ENCODE measurements around the gene EPHA4.
A peak's percentile ranks its signal among the peaks of the same experiment; 100 is the strongest.
"Not testable (repeated sequence)": the region's sequence is repeated elsewhere in the genome, so short reads cannot be mapped to it uniquely, and the experiment has no call there.

The EPHA4 gene

GRCh38 chr2:221513232-221513631 lies 58.9 kb downstream of the EPHA4 start:
- DNase-seq (ENCODE audit: extremely low spot score, insufficient read length, low read depth) (no peak), FAIRE-seq (no peak)

GRCh38 chr2:221511325-221511724 lies 60.8 kb downstream of the EPHA4 start:
- DNase-seq (ENCODE audit: extremely low spot score, insufficient read length, low read depth): not testable (repeated sequence)
- peak; percentile 68 for FAIRE-seq

DNA sequence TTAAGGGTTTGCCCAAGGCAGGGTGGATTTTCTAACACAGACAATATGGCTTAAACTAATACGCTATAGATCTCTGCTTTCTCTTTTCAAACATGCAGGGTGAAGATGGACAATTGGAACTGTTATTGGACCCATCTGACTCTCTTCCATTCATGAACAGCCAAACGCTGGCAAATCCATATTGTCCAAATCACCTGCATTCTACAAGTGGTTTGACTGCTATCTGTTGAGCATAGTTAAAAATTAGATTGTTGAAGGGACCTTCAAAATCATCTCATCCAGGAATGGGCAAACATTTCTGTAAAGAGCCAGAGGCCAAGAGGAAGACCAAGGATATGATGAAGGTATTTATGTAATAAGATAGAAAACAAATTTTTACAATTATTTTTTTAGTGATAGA lies 65.6 kb downstream of the EPHA4 start:
- DNase-seq (ENCODE audit: extremely low spot score, insufficient read length, low read depth) (no peak), FAIRE-seq (no peak)

DNA sequence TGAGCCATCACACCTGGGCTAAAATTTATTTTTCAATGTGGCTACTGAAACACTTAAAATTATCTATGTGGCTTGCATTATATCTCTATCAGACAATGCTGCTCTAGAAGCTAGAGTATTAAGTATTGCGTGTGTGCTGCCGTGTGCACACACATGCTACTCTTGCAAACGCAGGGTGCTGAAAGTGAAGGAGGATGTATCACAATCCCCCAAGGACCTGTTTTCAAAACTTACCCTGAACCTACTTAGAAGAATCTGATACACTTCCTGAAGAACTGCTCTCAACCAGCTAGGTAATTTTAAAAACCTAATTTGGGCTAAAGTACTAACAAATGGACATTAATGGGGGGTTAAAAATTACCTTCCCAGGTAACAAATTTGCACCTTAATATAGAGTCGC lies 66.5 kb downstream of the EPHA4 start:
- FAIRE-seq (no peak), DNase-seq (ENCODE audit: extremely low spot score, insufficient read length, low read depth) (no peak)

DNA sequence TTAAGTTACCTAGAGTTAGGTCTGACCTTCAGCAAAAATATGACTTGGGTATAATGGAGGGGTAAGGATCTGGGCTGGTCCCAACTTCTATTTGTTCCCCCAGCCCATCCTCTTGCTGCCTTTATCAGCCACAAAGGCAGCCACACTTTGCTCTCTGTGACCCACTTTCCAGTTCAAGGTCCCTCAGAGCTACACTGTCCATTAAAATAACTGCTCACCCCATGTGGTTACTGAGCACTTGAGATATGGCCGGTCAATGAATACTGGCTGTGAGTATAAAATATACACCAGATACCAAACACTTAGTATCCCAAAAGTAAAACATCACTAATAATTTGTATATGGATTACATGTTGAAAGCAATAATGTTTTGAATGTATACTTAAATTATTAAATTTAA lies 67.2 kb downstream of the EPHA4 start:
- no peak for DNase-seq (ENCODE audit: extremely low spot score, insufficient read length, low read depth)
- no peak for FAIRE-seq

GRCh38 chr2:221503965-221504364 lies 68.1 kb downstream of the EPHA4 start:
- FAIRE-seq: no peak
- no peak for DNase-seq (ENCODE audit: extremely low spot score, insufficient read length, low read depth)

GRCh38 chr2:221502270-221503010 lies 69.7 kb downstream of the EPHA4 start:
- FAIRE-seq: no peak
- DNase-seq (ENCODE audit: extremely low spot score, insufficient read length, low read depth): no peak

GRCh38 chr2:221501883-221502269 lies 70.2 kb downstream of the EPHA4 start:
- DNase-seq (ENCODE audit: extremely low spot score, insufficient read length, low read depth): no peak
- FAIRE-seq: no peak

- no peak for FAIRE-seq
- DNase-seq (ENCODE audit: extremely low spot score, insufficient read length, low read depth): no peak
Observed at GRCh38 chr2:221501210-221501882, 70.8 kb downstream of the EPHA4 start.

DNA sequence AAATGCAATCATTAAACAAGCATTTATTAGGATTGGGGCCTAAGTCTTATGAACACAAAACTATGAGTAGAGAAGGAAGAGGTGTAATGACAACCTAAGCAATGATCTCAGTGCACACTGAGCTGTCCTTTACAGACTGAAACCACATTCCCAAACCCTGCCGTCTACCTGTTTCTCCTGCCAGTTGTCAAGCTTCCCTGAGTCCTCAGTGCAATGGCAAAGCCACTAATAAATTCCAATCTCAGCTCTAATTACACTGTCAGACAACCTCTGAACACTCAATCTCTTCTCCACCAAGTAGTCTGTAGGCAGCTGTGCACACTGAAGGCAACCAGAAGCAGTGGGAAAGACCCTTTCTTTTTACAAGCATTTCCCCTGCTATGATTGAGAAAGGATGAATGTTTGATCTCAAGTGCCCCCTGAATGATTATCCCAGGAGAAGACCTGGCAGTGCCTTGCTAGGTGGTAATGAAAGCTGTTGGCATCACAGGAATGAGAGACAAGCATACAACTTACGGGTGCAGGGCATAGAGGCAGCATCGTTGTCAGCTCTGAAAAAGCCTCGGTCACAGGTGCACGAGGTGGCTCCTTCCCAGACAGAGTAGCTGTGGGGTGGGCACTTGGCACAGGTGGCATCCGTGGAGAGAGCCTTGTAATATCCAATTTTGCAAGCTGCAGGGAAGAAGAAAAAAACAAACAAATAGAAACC lies 71.4 kb downstream of the EPHA4 start:
- no peak for DNase-seq (ENCODE audit: extremely low spot score, insufficient read length, low read depth)
- no peak for FAIRE-seq

- FAIRE-seq: no peak
Observed at GRCh38 chr2:221495731-221496130, 76.4 kb downstream of the EPHA4 start.

GRCh38 chr2:221494556-221494955 lies 77.5 kb downstream of the EPHA4 start:
- no peak for FAIRE-seq
- no peak for DNase-seq (ENCODE audit: extremely low spot score, insufficient read length, low read depth)

More at GRCh38 chr2:221495731-221496130, 76.4 kb downstream of the EPHA4 start:
- DNase-seq (ENCODE audit: extremely low spot score, insufficient read length, low read depth): no peak

GRCh38 chr2:221493391-221493790 lies 78.7 kb downstream of the EPHA4 start:
- no peak for DNase-seq (ENCODE audit: extremely low spot score, insufficient read length, low read depth)
- FAIRE-seq: no peak

DNA sequence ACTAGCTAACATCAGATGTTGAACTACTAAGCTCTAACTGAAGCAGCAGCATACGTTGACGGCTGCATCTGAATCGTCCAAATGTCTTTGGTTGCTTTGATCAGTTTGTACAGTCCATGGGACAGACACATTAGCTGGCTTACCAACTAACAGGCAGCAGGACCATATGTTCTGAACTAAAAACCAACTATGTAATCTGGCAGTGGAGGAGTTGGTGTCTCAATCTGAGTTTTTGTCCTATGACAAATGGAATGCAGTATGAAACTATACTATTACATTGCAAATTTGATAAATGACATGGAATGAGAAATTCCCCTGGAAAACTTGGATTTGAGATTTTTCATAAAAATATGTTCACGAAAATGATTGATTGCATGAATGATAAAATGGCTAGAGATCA lies 79.5 kb downstream of the EPHA4 start:
- DNase-seq (ENCODE audit: extremely low spot score, insufficient read length, low read depth): no peak
- no peak for FAIRE-seq

DNA sequence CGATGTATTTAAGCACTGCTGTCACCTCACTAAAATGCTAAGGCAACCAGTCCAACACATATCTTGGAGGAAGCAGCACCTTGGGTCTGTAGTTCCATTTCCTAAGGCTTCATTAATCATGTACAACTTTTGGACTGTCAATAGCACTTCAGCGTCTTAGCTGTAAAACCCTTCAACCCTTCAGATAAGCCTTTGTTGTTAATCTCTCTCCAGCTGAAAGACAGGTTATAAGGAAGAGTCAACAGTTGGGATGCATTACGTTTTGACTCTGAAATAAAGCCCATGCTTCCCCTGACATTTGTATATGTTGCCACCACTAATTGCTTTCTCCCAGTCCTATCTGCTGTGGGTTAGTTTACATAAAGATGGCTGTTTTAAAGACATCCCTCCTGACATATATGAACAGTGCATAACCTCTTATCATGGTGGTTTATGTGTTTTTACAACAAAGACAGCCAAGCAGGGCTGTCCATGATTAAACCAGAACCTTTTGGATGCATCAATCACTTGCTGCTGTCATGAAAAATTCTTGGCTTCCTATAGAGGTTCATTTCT lies 81.5 kb downstream of the EPHA4 start:
- DNase-seq (ENCODE audit: extremely low spot score, insufficient read length, low read depth) (no peak), FAIRE-seq (no peak)

DNA sequence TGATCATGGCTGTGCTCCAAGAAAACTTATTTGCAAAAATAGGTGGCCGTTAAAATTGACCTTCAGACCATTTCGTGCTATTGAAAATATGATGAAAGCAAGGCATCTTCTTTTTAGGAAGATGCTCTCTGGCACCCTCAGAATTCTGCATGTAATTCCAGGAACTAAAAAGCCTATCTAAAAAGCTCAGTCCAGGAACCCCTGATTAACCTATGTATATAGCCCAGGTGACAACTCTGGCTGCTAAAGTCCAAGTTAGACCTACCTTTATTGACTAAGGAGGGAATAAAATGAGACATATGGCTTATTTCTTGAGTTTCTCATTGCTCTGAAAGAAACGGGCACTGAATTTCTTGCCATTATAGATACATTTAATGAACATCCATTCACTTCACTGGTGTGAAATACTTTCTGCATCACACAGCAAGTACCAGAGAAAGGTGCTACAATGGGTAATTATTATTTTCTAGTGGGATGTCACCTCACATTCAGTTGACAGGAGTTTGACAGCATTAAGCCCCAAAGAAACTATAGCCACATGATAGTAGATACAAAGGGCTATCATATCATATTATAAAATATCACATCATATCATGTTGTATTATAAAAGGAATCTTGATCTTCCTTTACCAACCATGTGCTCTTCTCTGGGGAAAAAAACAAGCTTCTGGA lies 83.8 kb downstream of the EPHA4 start:
- FAIRE-seq (no peak), DNase-seq (ENCODE audit: extremely low spot score, insufficient read length, low read depth) (no peak)

- FAIRE-seq (no peak), DNase-seq (ENCODE audit: extremely low spot score, insufficient read length, low read depth) (no peak)
Observed at GRCh38 chr2:221486106-221486505, 86.0 kb downstream of the EPHA4 start.

- DNase-seq (ENCODE audit: extremely low spot score, insufficient read length, low read depth): no peak
Observed at GRCh38 chr2:221485503-221485870, 86.6 kb downstream of the EPHA4 start.

DNA sequence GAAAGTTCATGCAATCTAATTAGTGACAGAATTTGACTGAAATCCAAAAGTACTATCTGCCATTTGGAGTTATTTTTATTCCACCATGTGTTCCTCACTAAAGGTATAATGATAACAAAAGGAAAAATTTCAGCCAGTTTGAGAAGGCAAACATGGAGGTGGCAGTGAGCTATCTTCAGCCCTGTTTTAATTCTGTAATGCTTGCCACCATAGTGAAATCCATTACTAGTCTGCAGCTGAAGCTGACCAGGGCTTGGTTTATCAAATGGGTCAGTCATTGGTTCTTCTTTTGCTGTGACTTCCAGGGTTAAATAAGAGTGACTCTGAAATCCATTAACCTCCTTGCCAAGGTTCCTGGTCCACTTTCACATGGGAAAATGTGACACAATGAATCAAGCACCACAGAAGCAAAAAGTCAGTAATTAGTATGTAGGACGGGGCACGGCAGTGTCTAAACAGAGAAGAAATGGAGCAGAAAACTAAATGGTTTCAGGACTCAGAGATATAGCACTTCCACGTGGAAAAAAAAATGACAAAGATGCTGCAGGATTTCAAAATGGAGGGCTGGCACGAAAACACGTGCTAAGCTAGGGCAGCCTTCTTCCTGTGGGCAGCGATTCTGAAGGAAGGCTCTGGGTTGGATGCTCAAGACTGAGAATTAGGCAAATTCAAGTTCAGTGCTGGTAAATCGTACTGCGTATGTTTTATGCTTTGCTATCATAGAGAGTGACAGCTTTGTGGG lies 87.2 kb downstream of the EPHA4 start:
- FAIRE-seq: no peak

More at GRCh38 chr2:221485503-221485870, 86.6 kb downstream of the EPHA4 start:
- FAIRE-seq: no peak

More for the DNA sequence above, 87.2 kb downstream of the EPHA4 start:
- no peak for DNase-seq (ENCODE audit: extremely low spot score, insufficient read length, low read depth)
